ENCODE data around the gene ITGA6.
A peak's percentile ranks its signal among the peaks of the same experiment; 100 is the strongest.

ITGA6 gene

DNA sequence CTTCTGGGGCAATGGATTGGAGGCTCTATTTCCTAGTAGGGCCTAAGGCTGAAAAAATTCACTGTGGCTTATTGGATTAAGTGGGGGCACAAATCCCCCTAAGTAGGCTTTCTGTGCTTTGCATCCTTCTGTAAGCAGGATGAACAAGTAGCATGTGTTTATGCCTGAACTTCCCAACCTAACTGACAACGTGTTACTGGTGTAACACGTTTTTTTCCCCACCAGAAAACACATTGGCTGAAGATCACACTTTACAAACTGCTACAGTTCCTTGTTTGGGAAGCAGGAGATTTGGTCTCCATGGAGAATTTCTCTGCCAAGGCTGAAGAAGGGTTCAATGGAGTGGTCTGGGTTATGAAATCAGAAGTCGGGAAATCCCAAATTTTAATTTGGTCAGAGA is 7.2 kb upstream of the ITGA6 start:
- DNase-seq: no peak

DNA sequence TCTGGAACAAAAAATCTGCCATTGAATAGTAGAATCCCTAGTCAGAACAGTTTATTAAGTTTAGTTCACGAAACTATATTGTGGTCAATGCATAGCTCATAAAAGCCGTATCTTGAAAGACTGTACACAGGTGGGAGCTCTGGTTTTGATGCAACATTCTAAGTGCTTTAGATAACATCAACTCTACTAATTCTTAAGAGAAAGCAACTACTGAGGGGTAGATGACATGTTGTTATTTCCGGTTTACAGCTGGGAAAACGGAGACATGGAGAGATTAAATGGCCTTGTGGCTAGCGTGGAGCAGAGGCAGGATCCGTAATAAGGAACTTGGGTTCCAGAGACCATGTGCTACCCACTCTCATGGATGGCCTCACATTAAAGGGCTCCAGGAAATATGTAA is 4.2 kb upstream of the ITGA6 start:
- no peak for DNase-seq

GRCh38 chr2:172425336-172425735 is 2.0 kb upstream of the ITGA6 start:
- no peak for DNase-seq

DNA sequence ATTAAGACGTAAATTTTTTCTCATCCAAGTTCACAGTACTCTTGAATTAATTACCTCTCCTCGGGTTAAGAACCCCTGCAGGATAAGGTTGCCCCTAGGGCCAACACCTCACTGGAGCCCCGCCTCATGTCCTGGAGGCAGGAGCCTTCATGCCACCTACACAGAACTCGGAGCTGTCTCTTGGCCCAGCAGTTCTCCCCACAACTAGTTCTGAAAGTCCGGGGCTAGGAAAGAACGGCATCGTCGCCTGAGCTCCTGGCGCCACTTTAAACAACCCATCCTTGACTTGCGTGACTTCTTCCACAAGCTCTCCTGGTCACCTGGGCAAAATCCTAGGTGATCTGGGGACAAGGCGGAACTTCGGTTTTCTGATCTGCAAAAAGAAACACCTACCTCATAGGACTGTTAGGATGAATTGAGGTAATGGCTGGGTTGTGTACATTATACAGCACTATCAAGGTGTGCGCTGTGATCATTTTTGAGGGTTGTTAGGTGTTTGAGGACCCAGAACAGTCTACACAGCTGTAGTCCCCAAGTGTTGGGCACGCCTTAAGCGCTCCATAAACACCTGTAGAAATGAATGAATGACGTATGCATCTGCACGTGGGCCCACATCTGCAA is 641 bp upstream of the ITGA6 start:
- no peak for DNase-seq

- peak; percentile 65 for DNase-seq
Observed at GRCh38 chr2:172427990-172428831, 825 bp downstream of the ITGA6 start.

GRCh38 chr2:172428832-172429210 is 1.4 kb downstream of the ITGA6 start:
- no peak for DNase-seq

DNA sequence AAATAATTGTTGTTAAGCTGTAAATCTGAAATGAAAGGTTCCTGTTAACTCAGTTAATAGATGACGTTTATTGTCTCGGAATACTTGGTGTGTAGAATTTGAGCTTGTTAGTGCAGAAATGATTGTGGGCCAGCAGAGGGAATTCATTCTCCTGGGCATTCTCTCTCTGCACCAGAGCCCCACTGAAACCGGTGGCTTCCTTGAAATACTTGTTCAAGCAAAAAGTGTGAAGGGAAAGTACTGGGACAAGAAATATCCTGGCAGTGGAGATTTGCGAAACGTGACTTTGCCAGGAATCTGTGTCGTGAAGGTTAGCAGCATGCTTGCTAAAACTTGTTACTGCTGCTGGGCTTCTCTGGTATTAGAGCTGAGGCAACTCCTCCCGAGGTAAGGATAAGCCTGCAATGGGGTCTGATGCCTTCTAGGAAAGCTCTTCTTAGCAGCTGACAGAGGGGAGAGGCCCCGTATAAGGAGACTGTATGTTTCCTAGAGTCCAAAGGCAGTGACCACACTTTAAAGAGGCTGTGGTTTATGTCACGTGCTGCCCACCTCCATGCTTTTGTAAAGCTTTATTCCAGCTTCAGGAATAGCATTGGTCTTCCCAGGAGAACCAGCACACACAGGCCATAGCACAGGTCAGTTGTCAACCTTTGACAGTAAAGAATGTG is 2.0 kb downstream of the ITGA6 start:
- no peak for DNase-seq

- DNase-seq: no peak
Observed at GRCh38 chr2:172430027-172430426, 2.6 kb downstream of the ITGA6 start.

GRCh38 chr2:172430678-172431077 is 3.3 kb downstream of the ITGA6 start:
- no peak for DNase-seq

DNA sequence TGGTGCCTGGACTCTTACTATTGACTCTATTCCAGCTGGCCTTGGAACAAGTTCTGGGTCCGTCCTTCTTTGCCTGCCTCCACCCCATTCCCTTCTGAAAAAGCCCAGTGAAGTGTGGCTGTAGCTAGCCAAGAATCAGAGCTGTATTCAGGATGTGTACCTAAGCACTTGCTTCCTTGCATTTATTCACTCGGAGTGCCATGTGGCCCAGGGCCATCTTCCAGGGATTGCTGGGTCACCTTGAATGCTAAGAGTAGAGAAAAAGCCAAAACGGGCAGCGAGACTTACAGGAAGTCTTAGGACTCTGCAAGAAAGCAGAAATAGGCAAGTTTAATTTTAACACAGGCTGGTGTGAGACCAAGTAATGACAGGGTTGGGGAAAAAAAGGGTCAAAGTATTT is 4.1 kb downstream of the ITGA6 start:
- no peak for DNase-seq

GRCh38 chr2:172431993-172432392 is 4.6 kb downstream of the ITGA6 start:
- no peak for DNase-seq

GRCh38 chr2:172433144-172433543 is 5.8 kb downstream of the ITGA6 start:
- DNase-seq: no peak

DNA sequence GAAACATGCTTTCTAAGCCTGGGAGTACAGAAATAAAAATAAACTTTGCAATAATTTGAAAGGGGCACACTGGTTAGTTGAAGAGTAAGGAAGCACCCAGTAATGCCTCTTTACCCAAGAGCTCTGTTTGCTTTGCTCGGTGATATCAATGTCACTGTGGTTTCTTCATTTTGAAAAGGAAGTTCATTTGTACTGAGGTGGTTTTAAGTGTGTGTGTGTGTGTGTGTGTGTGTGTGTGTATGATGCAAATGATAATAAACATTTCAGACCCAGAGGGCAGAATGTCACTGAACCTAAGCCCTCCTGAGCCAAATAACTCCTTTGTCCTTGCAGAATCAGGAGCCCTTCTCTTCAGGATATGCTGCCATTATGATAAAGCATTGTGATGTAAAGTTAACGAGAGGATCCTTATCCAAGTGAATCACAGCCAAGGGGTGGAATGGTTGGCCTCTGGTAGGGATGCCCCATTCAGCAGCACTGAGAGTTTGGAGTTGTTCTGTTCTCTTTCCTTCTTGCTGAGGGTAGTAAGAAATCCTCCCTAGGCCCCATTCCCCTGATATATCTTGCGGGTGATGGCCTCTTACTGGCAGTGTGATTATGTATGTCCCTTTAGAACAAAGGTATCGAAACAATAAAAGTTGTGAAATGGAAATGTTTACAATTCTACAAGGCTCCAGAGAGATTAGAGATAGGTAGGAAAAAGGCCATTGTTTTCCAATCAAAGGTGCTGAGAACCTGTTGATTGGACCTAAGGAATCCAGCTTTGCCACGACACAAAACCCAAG is 7.6 kb downstream of the ITGA6 start:
- DNase-seq: no peak

- DNase-seq: no peak
Observed at GRCh38 chr2:172435606-172435911, 8.2 kb downstream of the ITGA6 start.

DNA sequence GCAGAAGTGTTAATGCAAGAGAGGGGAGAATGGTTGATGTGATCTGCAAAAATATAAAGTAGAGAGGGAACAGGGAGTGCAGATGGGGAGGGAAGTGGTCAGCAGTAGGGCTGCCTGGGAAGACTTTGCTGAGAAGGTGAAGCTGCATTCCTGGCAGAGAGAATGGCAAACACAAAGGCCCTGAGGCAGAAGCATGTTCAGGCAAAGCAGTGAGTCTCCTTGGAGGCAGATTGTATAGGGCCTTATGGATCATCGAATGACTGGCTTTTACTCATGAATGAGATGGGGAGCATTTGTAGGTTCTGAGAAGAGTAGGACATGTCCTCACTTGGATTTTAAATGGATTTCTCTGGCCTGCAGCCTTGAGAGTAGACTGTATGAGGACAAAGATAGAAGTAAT is 9.5 kb downstream of the ITGA6 start:
- no peak for DNase-seq

DNA sequence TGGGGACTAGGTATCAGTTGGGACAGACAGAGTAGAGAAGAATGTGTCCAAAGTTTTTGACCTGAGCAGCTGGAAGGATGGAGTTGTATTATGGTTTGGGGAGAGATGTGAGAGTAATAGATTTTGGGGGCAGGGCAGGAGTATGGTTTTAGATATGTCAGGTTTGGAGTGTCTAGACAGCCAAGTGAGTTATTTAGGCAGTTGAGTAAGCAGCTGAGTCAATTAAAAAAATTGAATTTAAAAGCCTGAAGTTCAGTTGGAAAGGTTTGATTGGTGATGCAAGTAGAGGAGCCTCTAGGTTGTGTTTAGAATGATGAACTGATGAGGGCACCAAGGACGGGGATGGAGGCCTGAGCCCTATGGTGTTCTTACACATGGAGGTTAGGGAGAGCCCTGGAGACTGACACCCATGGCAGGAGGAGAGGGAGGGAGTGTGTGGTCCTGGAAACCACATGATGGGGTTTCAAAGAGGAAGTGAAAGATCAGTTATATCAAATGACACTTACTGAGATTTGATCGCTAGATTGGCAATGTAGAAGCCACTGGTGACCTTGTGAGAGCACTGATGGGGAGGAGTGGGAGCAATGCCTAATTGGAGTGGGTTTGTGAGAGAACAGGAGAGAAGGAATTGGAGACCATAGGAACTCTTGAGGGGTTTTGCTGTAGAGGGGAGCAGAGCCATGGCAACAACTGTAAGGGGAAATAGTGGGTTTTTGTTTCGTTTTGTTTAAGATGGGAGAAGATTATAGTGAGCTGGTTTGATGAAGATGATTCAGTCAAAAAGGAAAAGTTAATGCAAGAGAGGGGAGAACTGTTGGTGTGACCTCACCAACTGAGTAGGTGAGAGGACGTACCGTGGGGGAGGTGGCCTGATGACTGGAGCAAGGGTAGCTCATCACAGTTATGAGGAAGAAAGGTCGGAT is 10.3 kb downstream of the ITGA6 start:
- peak; percentile 65 for DNase-seq

DNA sequence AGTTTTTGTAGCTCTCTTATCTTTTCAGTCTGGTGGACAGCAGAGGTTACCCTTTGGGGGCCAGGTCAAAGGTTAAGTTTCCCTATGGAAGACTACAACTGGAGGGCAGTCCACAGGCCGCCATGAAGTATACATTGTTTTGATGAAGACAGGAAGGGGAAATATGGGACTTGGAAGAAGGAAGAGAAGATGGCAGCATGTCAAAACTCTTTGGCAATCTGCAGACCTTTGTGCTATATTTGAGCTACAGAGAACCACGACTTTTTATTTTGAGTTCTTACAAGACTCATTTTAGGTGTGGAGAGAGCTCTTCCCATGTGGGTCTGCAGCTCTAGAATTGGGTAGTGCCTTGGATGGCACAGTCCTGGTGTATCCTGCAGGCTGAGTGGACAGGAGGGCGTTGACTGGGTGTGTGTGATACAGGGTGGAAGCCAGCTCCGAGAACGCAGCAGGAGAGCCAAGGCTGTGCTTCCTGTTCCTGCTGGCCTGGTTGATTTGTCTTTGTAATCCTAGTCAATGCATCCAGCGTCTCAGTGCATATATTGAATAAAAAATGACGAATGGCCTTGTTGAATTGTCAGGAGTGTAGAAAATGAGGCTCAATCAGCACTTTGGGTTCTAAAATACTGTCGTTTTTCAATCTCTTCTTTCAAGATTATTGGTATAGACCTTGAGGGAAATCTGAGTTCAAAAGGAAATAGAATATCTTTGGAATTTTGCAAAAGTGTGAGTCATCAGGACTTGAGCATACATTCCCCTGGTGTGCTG is 11.5 kb downstream of the ITGA6 start:
- no peak for DNase-seq

GRCh38 chr2:172439509-172439860 is 12.1 kb downstream of the ITGA6 start:
- no peak for DNase-seq

- DNase-seq: no peak
Observed at GRCh38 chr2:172439911-172440310, 12.5 kb downstream of the ITGA6 start.

- DNase-seq: no peak
Observed at GRCh38 chr2:172440795-172441194, 13.4 kb downstream of the ITGA6 start.

- DNase-seq: peak; percentile 59
Observed at GRCh38 chr2:172442072-172442895, 14.9 kb downstream of the ITGA6 start.

All from activated naive CD4-positive, alpha-beta T cell treated with Interleukin-2 at 50 U/mL for 16 hours (primary cell).